A172 (cell line): ENCODE data around the gene SLC7A7. TPM values are rescaled to one million over a fixed set of nuclear protein-coding genes. Genes with fewer than 3 reads are reported as not detected.
"Not testable (repeated sequence)": the region's sequence is repeated elsewhere in the genome, so short reads cannot be mapped to it uniquely, and the experiment has no call there.

Experiments
- DNase-seq: peaks from one replicate; pipeline ENCODE4 v3.0.0-alpha.2; 2015; ENCODE audit warnings: low spot score
- total RNA-seq: library from RNA; depleted of rRNA; stranded (reverse); fragments of >200 nt; shearing (Covaris generic); gene quantifications from 2 replicates; pipeline ENCODE4 v1.2.3, GENCODE V29; 2014; rRNA removed

Gene SLC7A7
- 0.74 TPM in 1 of 2 replicates, not detected in the other for total RNA-seq

DNA sequence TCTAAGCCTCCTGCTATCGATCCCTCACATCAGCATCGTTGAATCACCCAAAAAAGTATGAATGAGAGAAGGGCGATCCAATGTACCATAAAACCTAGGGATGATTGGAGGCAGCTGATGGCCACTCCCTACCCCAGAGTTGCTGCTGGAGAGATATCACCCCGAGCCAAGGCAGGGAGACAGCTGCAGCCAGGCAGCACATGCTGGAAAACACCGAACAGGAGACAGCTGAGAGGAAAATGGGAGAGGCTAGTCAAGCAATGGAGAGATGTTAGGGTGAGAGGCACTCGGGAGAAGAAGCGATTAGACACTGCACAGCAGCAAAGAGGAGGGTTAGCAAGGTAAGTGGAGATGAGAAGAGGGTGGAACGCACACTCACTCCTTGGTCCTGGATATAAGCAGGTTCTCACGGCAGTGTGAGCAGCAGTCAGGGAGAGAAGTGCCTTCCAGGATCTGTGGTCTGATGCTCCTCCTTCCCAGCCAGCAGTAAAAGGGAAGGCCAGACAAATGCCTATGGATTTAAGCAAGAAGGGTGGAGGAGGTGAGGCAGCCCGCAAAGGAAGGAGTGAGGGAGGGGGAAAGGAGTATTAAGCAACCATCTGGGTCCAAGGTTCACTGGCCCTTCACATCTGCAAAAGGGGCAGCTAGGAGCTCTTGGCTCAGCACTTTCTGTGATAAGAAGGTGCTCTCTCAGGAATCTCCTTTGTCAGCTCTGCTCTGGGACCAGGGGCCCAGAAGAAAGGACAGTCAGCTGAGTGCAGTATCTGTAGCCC, at the start of gene SLC7A7:
Gene SLC7A7, minus strand, starts transcription at position 495 of the 773 bp plus-strand sequence. CDS start 2,037 bp downstream, outside the sequence.
- no peak for DNase-seq

DNA sequence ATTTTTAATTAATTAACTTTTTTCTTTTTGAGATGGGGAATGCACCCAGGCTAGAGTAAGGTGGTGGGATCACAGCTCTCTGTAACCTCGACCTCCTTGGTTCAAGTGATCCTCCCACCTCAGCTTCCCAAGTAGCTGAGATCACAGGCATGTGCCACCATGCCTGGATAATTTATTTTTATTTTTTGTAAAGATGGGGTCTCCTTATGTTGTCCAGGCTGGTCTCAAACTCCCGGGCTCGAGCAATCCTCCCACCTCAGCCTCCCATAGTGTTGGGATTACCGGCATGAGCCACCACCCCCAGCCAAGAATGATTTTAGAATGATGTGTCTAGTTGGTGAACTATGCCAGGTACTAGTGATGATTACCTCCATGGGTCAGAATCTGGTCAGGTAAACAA, 49.7 kb upstream of the SLC7A7 start:
- DNase-seq: no peak

DNA sequence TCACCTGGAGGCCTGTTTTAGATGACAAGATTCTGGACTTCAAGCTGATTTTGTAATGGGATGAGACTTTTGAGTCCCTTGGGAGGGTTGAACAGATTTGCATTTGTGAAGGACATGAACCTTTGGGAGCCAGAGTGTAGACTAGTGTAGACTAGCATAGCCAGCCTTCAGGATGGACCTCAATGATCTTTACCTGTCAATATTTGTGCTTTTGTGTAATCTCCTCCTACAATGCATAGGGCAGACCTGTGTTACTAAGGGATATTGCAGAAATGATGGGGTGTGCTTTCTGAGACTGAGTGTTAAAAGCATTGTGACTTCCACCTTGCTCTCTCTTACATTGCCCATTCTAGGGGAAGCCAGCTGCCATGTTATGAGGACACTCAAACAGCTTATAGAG, 46.4 kb upstream of the SLC7A7 start:
- no peak for DNase-seq

DNA sequence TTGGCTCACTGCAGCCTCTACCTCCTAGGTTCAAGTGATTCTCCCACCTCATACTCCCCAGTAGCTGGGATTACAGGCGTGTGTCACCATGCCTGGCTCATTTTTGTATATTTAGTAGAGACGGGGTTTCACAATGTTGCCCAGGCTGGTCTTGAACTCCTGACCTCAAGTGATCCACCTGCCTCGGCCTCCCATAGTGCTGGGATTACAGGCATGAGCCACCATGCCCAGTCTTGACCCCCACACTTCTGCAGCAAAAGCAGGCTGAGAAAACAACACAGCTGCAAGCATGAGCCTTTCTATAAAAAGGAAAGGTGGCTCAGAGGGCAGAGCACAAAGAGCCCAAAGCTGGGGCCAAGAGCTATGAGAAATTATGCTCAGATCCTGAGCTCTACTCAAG, 45.1 kb upstream of the SLC7A7 start:
- DNase-seq: not testable (repeated sequence)

- no peak for DNase-seq
Measured at GRCh38 chr14:22856428-22856827, 41.2 kb upstream of the SLC7A7 start.

DNA sequence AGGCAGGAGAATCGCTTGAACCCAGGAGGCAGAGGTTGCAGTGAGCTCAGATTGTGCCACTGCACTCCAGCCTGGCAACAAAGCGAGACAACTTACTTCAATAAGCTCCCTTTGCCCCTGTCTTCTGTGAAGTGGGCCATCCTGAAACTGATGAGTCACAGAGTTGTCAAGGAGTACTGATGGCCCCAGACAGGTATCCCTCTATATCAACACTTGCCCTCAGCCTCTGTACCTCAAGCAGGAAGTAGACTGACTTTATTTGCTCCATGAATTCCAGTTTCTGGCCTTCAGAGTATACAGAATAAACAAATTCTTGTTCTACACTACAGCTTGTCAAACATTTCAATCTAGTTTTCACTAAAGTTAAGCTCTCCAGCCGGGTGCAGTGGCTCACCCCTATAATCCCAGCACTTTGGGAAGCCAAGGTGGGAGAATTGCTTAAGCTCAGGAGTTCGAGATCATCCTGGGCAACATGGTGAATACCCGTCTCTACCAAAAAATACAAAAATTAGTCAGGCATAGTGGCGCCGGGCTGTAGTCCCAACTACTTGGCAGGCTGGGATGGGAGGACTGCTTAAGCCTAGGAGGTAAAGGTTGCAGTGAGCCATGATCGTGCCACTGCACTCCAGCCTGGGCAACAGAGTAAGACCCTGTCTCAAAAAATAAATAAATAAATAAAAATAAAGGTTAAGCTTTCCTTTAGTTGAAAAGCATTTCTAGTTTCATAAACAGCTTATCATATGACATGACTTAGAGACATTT, 39.9 kb upstream of the SLC7A7 start:
- DNase-seq: no peak

GRCh38 chr14:22854296-22854695, 39.1 kb upstream of the SLC7A7 start:
- not testable (repeated sequence) for DNase-seq

DNA sequence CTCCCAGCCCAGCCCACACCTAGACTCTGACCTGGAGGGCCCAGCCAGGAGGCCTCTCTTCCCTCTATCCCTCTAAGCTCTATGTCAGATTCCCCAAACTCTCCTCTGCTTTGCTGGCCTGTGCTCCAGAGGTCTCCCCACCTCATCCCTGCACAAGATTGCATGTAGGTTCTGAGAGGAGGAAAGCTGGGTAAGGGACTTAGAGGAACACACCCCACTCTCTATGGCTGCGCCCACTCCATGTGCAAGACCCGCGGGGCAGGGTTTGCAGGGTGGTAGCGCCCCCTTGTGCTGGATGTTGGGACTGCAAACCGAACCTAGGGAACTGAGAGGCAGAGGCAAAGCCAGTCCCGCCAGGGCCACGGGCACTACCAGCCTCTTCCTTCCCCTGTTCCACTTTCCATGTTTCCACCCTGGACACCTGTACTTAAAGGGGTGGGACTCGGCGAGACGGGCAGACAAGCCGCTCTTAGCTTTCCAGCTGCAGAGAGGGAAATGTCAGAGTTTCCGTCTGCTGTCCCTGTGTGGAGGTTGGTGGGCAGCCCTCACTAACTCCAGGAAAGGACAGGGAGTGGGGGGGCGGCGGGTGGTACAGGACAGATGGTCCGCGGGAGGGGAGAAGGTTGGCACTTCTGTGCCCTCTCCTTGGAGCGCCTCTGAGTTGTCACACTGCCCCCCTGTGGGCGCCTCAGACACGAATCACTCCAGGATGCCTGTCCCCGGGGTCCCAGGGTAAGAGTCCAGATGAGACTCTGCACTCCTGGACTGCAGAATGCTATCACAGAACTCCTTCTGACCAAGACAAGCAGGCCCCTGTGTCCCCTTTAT, 37.9 kb upstream of the SLC7A7 start:
- peak; percentile 55 for DNase-seq

- DNase-seq: no peak
Measured at GRCh38 chr14:22852599-22852939, 37.3 kb upstream of the SLC7A7 start.

DNA sequence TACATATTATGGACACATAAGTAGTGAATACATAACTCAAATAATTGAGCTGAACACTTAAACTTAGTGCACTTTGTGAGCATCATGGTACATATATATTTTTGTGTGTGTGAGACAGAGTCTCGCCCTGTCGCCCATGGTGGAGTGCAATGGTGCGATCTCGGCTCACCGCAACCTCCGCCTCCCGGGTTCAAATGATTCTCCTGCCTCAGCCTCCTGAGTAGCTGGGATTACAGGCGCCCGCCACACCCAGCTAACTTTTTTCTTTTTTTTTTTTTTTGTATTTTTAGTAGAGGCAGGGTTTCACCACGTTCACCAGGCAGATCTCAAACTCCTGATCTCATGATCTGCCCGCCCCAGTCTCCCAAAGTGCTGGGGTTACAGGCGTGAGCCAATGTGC, 36.9 kb upstream of the SLC7A7 start:
- DNase-seq: not testable (repeated sequence)

DNA sequence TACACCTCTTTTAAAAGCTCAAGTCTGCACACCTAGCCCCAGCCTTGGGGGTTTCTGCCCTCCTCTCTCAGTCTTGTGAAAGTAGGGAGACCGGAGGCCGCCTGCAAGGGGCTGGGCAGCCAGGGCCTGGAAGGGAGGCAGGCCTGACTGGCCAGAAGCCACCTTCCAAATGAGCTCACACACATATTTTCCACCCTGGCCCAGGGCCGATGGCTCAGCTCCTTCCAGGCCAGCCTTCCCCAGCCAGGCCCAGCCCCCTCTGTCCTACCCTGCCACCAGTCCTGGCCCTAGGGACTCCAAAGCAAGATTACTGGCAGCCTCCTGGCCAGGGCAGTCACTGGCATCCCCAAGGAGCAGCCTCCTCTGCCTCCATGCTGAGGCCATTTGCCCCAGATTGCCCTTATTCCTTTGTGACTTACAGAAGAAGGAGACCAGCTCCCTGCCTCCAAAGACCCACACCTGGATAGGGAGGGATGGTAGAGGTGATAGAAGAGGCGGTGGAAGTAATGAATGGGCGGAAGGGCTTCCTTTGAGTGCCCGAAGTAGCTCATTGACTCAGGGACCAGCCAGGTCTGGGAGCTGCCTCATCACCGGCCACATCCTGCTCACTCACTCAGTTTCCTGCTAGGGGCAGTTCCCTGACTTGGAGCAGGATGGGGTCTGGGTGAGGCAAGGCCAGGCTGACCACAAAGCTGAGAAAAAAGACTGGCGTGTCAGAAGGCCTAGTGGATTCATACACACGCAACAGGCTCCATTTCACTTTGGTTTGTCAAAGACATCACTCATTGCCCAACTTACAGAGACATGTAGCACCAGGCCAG, 35.9 kb upstream of the SLC7A7 start:
- peak; percentile 75 for DNase-seq

DNA sequence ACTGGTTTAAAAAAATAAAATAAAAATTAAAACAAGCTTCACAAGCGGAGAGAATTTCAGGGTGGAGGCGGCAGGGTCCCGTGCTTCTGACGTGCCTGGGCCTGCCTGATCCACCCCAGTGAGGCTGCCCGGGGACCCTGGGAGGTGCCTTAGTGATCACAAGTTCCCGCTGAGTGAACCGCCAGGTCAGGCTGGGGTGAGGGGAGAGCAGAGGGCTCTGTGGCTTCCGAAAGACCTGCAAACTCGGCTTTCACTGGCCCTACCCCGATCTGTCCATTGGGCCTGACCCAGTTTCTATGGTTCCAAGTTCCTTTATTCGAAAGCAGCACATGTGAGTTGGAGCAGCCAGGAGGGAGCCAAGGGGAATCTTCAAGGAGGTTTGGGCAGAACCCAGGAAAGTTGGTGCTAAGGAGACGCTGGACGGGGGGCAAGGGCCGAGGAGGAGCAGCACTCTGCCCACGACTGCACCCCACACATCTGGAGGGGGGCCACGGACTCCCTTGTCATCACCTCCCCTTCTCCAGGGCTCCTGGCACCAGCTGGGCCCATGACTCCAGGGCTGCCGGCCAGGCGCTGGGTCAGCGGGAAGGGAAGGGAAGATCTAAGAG, 34.1 kb upstream of the SLC7A7 start:
- DNase-seq: no peak

GRCh38 chr14:22848351-22849164, 33.3 kb upstream of the SLC7A7 start:
- DNase-seq: no peak

DNA sequence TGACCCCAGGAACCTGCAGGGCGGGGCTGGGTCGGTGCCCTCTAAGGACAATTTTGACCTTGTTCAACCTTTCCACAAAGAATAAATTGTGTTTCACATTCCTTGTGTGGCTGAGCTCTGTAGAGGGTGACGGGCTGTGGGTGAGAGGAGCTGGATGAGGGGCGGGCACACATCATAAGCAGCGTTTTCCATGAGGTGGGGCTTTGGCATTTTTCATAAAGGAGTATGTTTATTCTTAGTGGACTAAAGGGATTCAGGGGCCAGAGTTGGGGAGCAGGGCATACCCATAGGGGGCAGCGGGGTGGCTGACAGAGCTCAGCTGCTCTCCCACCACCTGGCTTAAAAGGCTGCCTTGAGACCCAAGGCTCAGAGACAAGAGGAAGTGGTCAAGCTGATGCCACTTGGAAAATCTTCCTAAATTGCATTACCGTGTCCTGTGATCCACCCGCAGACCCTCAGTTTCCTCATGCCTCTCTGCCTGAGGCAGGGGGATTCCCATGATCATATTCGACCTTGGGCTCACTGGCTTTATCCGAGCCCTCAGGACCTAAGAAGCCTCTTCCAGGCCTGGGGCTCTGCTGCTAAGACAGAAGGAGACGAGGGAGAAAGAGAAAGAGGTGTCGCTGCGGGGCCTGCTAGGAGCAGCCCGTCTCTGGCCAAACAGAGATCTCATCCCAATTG, 32.6 kb upstream of the SLC7A7 start:
- DNase-seq: no peak

GRCh38 chr14:22846811-22847307, 31.6 kb upstream of the SLC7A7 start:
- no peak for DNase-seq

DNA sequence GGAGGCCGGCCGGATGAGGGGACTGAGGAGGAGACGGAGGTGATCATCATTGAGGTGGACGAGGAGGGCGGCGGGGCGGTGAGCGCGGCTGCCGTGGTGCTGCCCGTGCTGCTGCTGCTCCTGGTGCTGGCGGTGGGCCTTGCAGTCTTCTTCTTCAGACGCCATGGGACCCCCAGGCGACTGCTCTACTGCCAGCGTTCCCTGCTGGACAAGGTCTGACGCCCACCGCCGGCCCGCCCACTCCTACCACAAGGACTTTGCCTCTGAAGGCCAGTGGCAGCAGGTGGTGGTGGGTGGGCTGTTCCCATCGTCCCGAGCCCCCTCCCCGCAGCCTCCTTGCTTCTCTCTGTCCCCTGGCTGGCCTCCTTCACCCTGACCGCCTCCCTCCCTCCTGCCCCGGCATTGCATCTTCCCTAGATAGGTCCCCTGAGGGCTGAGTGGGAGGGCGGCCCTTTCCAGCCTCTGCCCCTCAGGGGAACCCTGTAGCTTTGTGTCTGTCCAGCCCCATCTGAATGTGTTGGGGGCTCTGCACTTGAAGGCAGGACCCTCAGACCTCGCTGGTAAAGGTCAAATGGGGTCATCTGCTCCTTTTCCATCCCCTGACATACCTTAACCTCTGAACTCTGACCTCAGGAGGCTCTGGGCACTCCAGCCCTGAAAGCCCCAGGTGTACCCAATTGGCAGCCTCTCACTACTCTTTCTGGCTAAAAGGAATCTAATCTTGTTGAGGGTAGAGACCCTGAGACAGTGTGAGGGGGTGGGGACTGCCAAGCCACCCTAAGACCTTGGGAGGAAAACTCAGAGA, 30.8 kb upstream of the SLC7A7 start:
- DNase-seq: no peak

DNA sequence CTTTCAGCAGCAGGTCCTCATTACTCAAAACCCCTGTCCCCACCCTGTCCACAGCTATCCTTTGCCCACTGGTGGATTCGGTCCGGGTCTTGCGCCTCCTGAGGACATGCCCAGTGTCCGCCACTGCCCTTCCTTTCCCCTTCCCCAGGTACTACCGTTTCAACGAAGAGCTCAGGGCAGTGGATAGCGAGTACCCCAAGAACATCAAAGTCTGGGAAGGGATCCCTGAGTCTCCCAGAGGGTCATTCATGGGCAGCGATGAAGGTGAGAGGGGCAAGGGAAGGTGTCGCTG, 29.8 kb upstream of the SLC7A7 start:
- no peak for DNase-seq

DNA sequence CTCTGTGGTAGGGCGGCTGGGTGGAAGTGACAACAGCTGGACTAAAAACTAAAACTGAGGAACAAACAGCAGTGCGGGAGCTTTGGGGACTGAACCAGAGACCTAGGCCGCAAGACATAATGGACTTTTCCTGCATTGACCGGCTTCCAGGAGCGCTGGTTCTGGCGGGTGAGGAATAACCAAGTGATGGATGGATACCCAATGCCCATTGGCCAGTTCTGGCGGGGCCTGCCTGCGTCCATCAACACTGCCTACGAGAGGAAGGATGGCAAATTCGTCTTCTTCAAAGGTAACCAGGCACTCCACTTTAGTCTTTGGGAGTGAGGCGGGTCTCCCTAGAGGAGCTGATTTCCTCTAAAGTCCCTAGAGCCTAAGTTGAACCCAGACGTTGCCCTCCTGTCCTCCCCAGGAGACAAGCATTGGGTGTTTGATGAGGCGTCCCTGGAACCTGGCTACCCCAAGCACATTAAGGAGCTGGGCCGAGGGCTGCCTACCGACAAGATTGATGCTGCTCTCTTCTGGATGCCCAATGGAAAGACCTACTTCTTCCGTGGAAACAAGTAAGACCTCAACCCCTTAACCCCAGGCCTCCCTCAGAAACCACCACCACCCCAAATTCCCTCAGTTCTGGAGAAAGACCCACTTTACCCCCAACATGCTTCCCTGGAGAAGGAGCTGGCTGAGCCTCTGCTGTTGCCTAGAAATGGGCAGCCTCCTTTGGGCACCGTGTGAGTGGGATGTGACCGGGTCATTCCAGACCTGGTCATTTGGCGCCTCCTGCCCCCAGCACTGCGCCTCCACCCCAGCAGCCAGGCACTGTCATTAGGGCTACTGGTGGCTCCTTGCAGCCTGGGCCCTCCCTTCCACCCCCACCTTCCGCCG, 29.2 kb upstream of the SLC7A7 start:
- no peak for DNase-seq
